T-cell (primary cell): ENCODE measurements around the gene OTUB1. TPM values are rescaled to one million over a fixed set of nuclear protein-coding genes. Genes with fewer than 3 reads are reported as not detected.

Experiments used
- ATAC-seq, 4 experiments: fragments of 200-7000 bp in 3 of 4; fragments of 150-1000 bp in 1 of 4; cut with Tn5 transposase; replicated peaks in 1 of 4; 1 replicate in 3 of 4; 2 replicates in 1 of 4; pipeline ENCODE4 v1.10.0; 2021; ENCODE audit warnings: moderate library complexity in 3 of 4, mild to moderate bottlenecking in 2 of 4, moderate number of reproducible peaks in 1 of 4
- CTCF ChIA-PET, 2 donors: fragments of 300-600 bp; sonication (Branson Sonifier 250); formaldehyde crosslinking; loops; one replicate each; lab custom pipeline; 2022; ENCODE audit warnings: antibody characterized with exemption in 2 of 2; lab: Charles Lee
- POLR2A ChIA-PET, 2 donors: fragments of 300-600 bp; sonication (Branson Sonifier 250); formaldehyde crosslinking; loops; one replicate each; lab custom pipeline; 2022; ENCODE audit warnings: antibody characterized with exemption in 2 of 2; lab: Charles Lee
- DNase-seq, 35 experiments: peaks; one replicate each; pipeline versions ENCODE4 v3.0.0 to v3.0.0-alpha.2; 2013 to 2023
- H3K27ac ChIP-seq: one replicate; pipeline ENCODE4 v1.5.1; 2013; ENCODE audit warnings: low read length
- H3K27me3 ChIP-seq, 2 experiments: replicated peaks in 1 of 2; 1 replicate in 1 of 2; 2 replicates in 1 of 2; pipeline versions ENCODE4 v1.6.1 to v1.7.0; 2013; ENCODE audit warnings: low read length in 1 of 2, mixed read lengths in 1 of 2; ENCODE audit not compliant: control insufficient read depth in 2 of 2, insufficient read depth in 2 of 2; ENCODE audit errors: extremely low read depth in 1 of 2
- H3K36me3 ChIP-seq, 2 donors: 1 replicate in 1 of 2; 2 replicates in 1 of 2; pipeline versions ENCODE4 v1.6.1 to v1.7.0; 2013; ENCODE audit warnings: low read length in 1 of 2; ENCODE audit not compliant: control insufficient read depth in 2 of 2, insufficient read depth in 1 of 2; ENCODE audit errors: extremely low read depth in 1 of 2
- H3K4me1 ChIP-seq, 2 experiments: 1 replicate in 1 of 2; 2 replicates in 1 of 2; pipeline versions ENCODE4 v1.6.1 to v1.7.0; 2013; ENCODE audit warnings: low read length in 2 of 2, mixed read lengths in 1 of 2; ENCODE audit not compliant: insufficient read depth in 2 of 2, control insufficient read depth in 1 of 2; ENCODE audit errors: extremely low read depth in 1 of 2
- H3K4me3 ChIP-seq, 2 donors: 1 replicate in 1 of 2; 2 replicates in 1 of 2; pipeline versions ENCODE4 v1.5.1 to v1.7.0; 2013; ENCODE audit warnings: mild to moderate bottlenecking in 2 of 2, low read length in 1 of 2, moderate library complexity in 1 of 2; ENCODE audit not compliant: control insufficient read depth in 1 of 2; ENCODE audit errors: extremely low read depth in 1 of 2
- H3K9me3 ChIP-seq: 2 replicates; pipeline ENCODE4 v1.7.0; 2013
- H3K27ac Mint-ChIP-seq, 2 donors: one replicate each; pipeline ENCODE4 v1.8.0; 2020 to 2021; ENCODE audit warnings: mild to moderate bottlenecking in 2 of 2, mixed read lengths in 2 of 2
- H3K27me3 Mint-ChIP-seq, 2 donors: one replicate each; pipeline ENCODE4 v1.8.0; 2021 to 2022; ENCODE audit warnings: mixed read lengths in 2 of 2
- H3K36me3 Mint-ChIP-seq: one replicate; pipeline ENCODE4 v1.8.0; 2021; ENCODE audit warnings: mixed read lengths
- H3K4me1 Mint-ChIP-seq, 3 donors: one replicate each; pipeline ENCODE4 v1.8.0; 2020 to 2022; ENCODE audit warnings: mixed read lengths in 3 of 3, mild to moderate bottlenecking in 1 of 3
- H3K4me3 Mint-ChIP-seq, 3 donors: one replicate each; pipeline ENCODE4 v1.8.0; 2020 to 2022; ENCODE audit warnings: mild to moderate bottlenecking in 3 of 3, mixed read lengths in 3 of 3, moderate library complexity in 3 of 3
- H3K9me3 Mint-ChIP-seq, 3 donors: one replicate each; pipeline ENCODE4 v1.8.0; 2020 to 2022; ENCODE audit warnings: mixed read lengths in 3 of 3
- WGBS: methylation state at CpG from one replicate; pipeline ENCODE4 v1.1.5; 2013; ENCODE audit warnings: missing lambda C conversion rate; ENCODE audit not compliant: insufficient coverage; 5-methylcytosine and 5-hydroxymethylcytosine counted together
- total RNA-seq, 35 experiments: library from RNA in 6 of 35; stranded (reverse) in 6 of 35; fragments of 120-200 nt in 1 of 35; gene quantifications; one replicate each; pipeline versions ENCODE4 v1.2.1 to v1.2.4 and lab custom pipeline; 2013 to 2026

Gene OTUB1
- total RNA-seq, 5 donors from 2014 or later (not counting 1 experiment from before 2014, with no cell fraction given), result 63.1 to 76.7 (median 67.2) TPM

DNA sequence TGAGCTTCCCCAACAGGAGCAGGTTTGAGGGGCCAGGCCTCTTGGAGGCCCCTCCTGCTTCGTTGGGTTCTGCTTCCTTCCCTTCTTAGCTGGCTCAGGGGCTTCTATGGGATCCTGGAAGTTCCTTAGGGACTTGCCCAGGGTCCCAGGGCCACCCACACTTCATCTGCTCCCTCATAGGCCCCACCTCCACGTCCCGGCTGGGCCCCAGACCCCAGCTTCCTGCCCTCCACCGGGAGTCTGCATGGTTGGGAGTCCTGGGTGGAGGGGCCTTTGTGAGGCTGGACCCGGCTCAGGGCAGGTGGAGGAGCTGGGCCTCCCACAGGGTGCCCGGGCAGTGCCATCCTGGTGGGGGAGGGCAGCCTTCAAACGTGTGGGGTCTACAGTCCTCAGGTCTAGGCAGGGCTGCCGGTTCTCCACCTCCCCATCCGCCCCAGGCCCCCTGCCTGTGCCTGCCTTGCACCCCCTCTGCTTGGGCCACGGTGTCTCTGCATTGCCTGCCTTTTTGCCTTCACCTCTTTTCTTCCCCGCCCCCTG lies 11.6 kb downstream of the OTUB1 start:
- Mint-ChIP-seq H3K4me3 (peak overlapping the region in 2 of 3 donors; percentile 9 to 61), H3K27me3 (no peaks in the 10 kb centered on the region), H3K27ac (no peak overlapping the region), H3K36me3 (peaks cover 22% of the 10 kb centered on the region), H3K9me3 (no peaks in the 10 kb centered on the region), H3K4me1 (peaks cover 11 to 21% (median 19%) of the 10 kb centered on the region in 3 donors)
- CTCF ChIA-PET, result no interaction called here
- ATAC-seq (no peak), DNase-seq (no peak)
- Histone ChIP-seq H3K36me3 (peaks cover 12 to 41% of the 10 kb centered on the region in 2 donors), H3K4me1 (peaks cover 7 to 35% of the 10 kb centered on the region in 2 experiments), H3K27ac (no peak overlapping the region), H3K9me3 (no peaks in the 10 kb centered on the region), H3K27me3 (peaks cover 0 to 10% of the 10 kb centered on the region in 2 experiments), H3K4me3 (no peak overlapping the region)
- WGBS, result 83% methylated on average over 7 of the region's 11 CpGs
- POLR2A ChIA-PET, result no interaction called here

- no peaks in the 10 kb centered on the region for H3K27me3 Mint-ChIP-seq
- Histone ChIP-seq H3K36me3 (peaks cover 10 to 37% of the 10 kb centered on the region in 2 donors), H3K27me3 (peaks cover 0 to 10% of the 10 kb centered on the region in 2 experiments), H3K9me3 (no peaks in the 10 kb centered on the region), H3K27ac (no peak overlapping the region), H3K4me1 (peaks cover 7 to 31% of the 10 kb centered on the region in 2 experiments), H3K4me3 (no peak overlapping the region)
- no peak overlapping the region for H3K27ac Mint-ChIP-seq
- POLR2A ChIA-PET, result no interaction called here
- peaks cover 8 to 21% (median 16%) of the 10 kb centered on the region in 3 donors for H3K4me1 Mint-ChIP-seq
- CTCF ChIA-PET, result no interaction called here
- 84% methylated on average over 38 of the region's 54 CpGs for whole genome bisulfite sequencing
- DNase-seq (peak in 5 of 35 experiments; percentile 9 to 21 (median 18)), ATAC-seq (peak in 1 of 4 experiments; percentile 9)
- peaks cover 19% of the 10 kb centered on the region for H3K36me3 Mint-ChIP-seq
- no peaks in the 10 kb centered on the region for H3K9me3 Mint-ChIP-seq
- peak overlapping the region in 2 of 3 donors; percentile 43 to 61 for H3K4me3 Mint-ChIP-seq
These were observed 12.5 kb downstream of the OTUB1 start for GRCh38 chr11:63998558-63999348.

DNA sequence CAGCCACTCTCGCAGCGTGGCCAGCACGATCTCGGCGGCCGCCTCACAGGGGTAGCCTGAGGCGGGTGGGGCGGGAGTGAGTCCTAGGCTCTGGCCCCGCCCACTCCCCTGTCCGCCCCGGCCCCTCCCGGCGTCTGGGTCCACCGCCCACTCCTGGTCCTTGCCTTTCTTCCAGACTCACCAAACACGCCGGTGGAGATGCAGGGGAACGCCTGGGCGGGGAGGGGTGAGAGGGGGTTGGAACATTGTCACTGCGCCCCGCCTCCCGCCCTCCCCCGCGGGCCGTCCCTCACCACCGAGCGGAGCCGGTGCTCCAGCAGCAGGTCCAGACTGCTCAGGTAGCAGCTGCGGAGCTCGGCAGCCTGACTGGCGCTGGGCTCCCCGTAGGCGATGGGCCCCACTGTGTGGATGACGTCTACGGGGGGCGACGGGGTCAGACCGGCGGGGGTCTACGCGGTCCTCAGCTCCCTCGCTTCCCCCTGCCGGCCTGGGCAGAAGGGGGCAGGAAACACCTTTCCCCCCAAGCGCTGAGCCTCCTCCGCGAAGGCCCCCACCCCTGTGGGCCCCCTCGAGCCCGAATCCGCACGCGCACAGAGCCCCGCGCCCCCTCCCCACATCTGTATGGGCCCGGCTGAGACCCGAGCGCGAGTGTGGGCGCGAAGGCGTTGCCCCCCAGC lies 13.2 kb downstream of the OTUB1 start:
- H3K4me1 Mint-ChIP-seq, result peaks cover 8 to 17% (median 16%) of the 10 kb centered on the region in 3 donors

DNA sequence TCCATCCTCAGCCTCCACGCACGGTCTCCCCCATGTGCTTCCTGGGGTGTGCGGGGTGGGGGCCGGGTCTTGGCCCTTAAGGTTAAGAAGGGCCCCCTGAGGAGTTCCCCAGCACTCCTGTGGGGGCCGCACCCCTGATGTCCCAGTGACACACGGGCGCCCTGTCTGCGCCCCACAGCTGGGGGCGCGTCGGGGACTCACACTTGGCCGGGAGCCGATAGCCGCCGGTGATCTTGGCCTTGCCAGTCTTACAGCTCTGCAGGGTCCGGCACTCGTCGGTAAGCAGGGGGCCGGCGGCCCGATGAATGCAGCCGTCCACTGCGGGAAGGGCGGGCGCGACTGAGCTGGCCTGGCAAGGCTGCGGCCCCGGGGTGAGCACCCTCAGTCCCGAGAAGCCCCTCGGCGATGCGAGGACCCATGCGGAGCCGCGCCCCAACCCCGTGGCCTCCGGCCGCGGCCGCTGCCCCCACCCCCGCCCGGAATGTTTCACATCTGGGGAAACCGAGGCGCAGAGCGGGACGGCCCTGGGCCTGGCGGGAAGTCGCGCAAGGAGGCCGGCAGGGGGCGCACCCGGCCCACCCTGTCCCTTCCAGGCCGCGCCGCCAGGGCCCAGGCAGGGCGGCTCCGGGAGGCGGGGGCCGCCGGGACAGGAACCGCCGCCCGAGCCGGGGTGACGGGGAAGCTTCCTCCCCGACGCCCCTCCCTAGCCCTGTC lies 13.9 kb downstream of the OTUB1 start:
- Mint-ChIP-seq H3K9me3 (no peaks in the 10 kb centered on the region), H3K27me3 (no peaks in the 10 kb centered on the region), H3K36me3 (peaks cover 10% of the 10 kb centered on the region), H3K4me1 (peaks cover 8 to 17% (median 16%) of the 10 kb centered on the region in 3 donors), H3K27ac (no peak overlapping the region), H3K4me3 (peak overlapping the region; percentile 31 to 61 (median 45))
- Histone ChIP-seq H3K27ac (no peak overlapping the region), H3K4me3 (peak overlapping the region in 1 of 2 donors; percentile 34), H3K4me1 (peaks cover 7 to 31% of the 10 kb centered on the region in 2 experiments), H3K27me3 (peaks cover 0 to 14% of the 10 kb centered on the region in 2 experiments), H3K36me3 (peaks cover 9 to 27% of the 10 kb centered on the region in 2 donors), H3K9me3 (no peaks in the 10 kb centered on the region)
- DNase-seq (peak; percentile 25 to 89 (median 65)), ATAC-seq (peak; percentile 77 to 84 (median 82))
- 2% methylated on average over 64 of the region's 67 CpGs for WGBS
- CTCF ChIA-PET, result interaction anchor here (0.5 to 0.7 kb wide), 3 partner anchors 15 to 1548 kb away, joined by 3 to 4 read pairs (median 3); no protein-coding TSS in a partner anchor
- POLR2A ChIA-PET, result interaction anchor here in 1 of 2 donors (0.6 to 0.8 kb wide), 2 partner anchors 163 to 1475 kb away, joined by 3 to 4 read pairs; no protein-coding TSS in a partner anchor

More for the DNA sequence above, 13.2 kb downstream of the OTUB1 start:
- 29% methylated on average over 27 of the region's 59 CpGs for WGBS
- ATAC-seq (peak; percentile 48 to 63 (median 58)), DNase-seq (peak; percentile 23 to 75 (median 51))
- H3K9me3 Mint-ChIP-seq, result no peaks in the 10 kb centered on the region
- H3K27me3 Mint-ChIP-seq, result no peaks in the 10 kb centered on the region
- H3K4me3 ChIP-seq, result peak overlapping the region; percentile 32 to 34
- no peak overlapping the region for H3K27ac ChIP-seq
- H3K27me3 ChIP-seq, result peaks cover 0 to 13% of the 10 kb centered on the region in 2 experiments
- CTCF ChIA-PET, result no interaction called here
- peaks cover 17% of the 10 kb centered on the region for H3K36me3 Mint-ChIP-seq
- peaks cover 7 to 31% of the 10 kb centered on the region in 2 experiments for H3K4me1 ChIP-seq
- POLR2A ChIA-PET, result interaction anchor here in 1 of 2 donors (0.6 kb wide), 1 partner anchor 1475 kb away, joined by 4 read pairs; no protein-coding TSS in a partner anchor
- peaks cover 9 to 31% of the 10 kb centered on the region in 2 donors for H3K36me3 ChIP-seq
- H3K27ac Mint-ChIP-seq, result no peak overlapping the region
- H3K4me3 Mint-ChIP-seq, result peak overlapping the region in 2 of 3 donors; percentile 45 to 61
- no peaks in the 10 kb centered on the region for H3K9me3 ChIP-seq

- peaks cover 0 to 21% of the 10 kb centered on the region in 2 experiments for H3K27me3 ChIP-seq
- Mint-ChIP-seq H3K27me3 (peaks cover 0 to 2% of the 10 kb centered on the region in 2 donors), H3K4me3 (peak overlapping the region; percentile 17 to 61 (median 45)), H3K36me3 (peaks cover 10% of the 10 kb centered on the region), H3K27ac (no peak overlapping the region), H3K9me3 (no peaks in the 10 kb centered on the region), H3K4me1 (peaks cover 8 to 17% (median 16%) of the 10 kb centered on the region in 3 donors)
- no peak overlapping the region for H3K27ac ChIP-seq
- POLR2A ChIA-PET, result interaction anchor here in 1 of 2 donors (0.8 kb wide), 1 partner anchor 163 kb away, joined by 3 read pairs; no protein-coding TSS in a partner anchor
- ATAC-seq (no peak), DNase-seq (no peak)
- CTCF ChIA-PET, result interaction anchor here (0.5 to 0.9 kb wide), 4 partner anchors 10 to 1549 kb away, joined by 3 to 4 read pairs (median 3); no protein-coding TSS in a partner anchor
- no peaks in the 10 kb centered on the region for H3K9me3 ChIP-seq
- WGBS, result 30% methylated on average over 60 of the region's 60 CpGs
- peaks cover 7 to 31% of the 10 kb centered on the region in 2 experiments for H3K4me1 ChIP-seq
- peak overlapping the region; percentile 23 to 59 for H3K4me3 ChIP-seq
- peaks cover 9 to 21% of the 10 kb centered on the region in 2 donors for H3K36me3 ChIP-seq
These were observed 14.7 kb downstream of the OTUB1 start for GRCh38 chr11:64000740-64001483.
